D721Med (cell line): ENCODE measurements around the gene MTF2.

Source experiments
- DNase-seq: peaks from one replicate; pipeline ENCODE4 v3.0.0; 2011; ENCODE audit warnings: low spot score; ENCODE audit not compliant: insufficient read length
- FAIRE-seq: peaks from 2 replicates; lab custom pipeline; 2011; peaks lifted over from hg19 to GRCh38; lab: Jason Lieb, UNC
- CTCF ChIP-seq: IDR thresholded peaks from 2 replicates; pipeline ENCODE4 v1.5.1; 2012; ENCODE audit warnings: mild to moderate bottlenecking, control low read depth; ENCODE audit not compliant: insufficient read depth; ENCODE audit errors: missing control alignments

The MTF2 gene

GRCh38 chr1:93107395-93107794 lies 28.3 kb downstream of the MTF2 start:
- no peak for FAIRE-seq
- no peak for TF ChIP-seq CTCF
- no peak for DNase-seq

- FAIRE-seq, result no peak
- no peak for DNase-seq
- TF ChIP-seq CTCF, result no peak
Measured at GRCh38 chr1:93108335-93108734, 29.3 kb downstream of the MTF2 start.

GRCh38 chr1:93109578-93109977 lies 30.5 kb downstream of the MTF2 start:
- no peak for TF ChIP-seq CTCF
- no peak for FAIRE-seq
- no peak for DNase-seq

GRCh38 chr1:93111065-93111464 lies 32.0 kb downstream of the MTF2 start:
- no peak for FAIRE-seq
- no peak for DNase-seq

GRCh38 chr1:93111561-93111960 lies 32.5 kb downstream of the MTF2 start:
- DNase-seq (no peak), FAIRE-seq (no peak)
- no peak for TF ChIP-seq CTCF

More at GRCh38 chr1:93111065-93111464, 32.0 kb downstream of the MTF2 start:
- TF ChIP-seq CTCF, result no peak

GRCh38 chr1:93113127-93113526 lies 34.0 kb downstream of the MTF2 start:
- no peak for DNase-seq
- no peak for TF ChIP-seq CTCF
- no peak for FAIRE-seq

GRCh38 chr1:93114391-93114790 lies 35.3 kb downstream of the MTF2 start:
- no peak for TF ChIP-seq CTCF
- DNase-seq (no peak), FAIRE-seq (no peak)
